ENCODE data around the gene MTHFD1L.

The MTHFD1L gene

DNA sequence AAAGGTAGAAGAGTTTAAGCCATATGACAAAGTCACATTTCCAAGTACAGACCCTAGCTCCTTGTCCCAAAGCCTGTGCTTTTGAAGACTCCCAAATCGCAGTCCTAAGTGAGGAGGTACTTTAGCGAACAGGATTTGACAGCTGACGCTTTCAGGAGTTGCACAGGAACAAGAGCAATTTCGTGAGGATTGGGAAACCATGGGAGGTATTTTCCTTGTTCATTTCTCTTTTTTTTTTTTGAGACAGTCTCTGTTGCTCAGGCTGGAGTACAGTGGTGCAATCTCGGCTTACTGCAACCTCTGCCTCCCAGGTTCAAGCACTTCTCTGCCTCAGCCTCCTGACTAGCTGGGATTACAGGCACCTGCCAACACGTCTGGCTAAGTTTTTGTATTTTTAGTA lies 150.6 kb downstream of the MTHFD1L start:
- TF ChIP-seq CTCF (conservative IDR thresholded peaks at IDR 0.05): no peak
- no peak overlapping the region for H3K27ac ChIP-seq

- H3K27ac ChIP-seq: no peak overlapping the region
- no peak for TF ChIP-seq CTCF (conservative IDR thresholded peaks at IDR 0.05)
Measured at GRCh38 chr6:151018046-151018445, 152.5 kb downstream of the MTHFD1L start.

GRCh38 chr6:151018911-151019782 lies 153.6 kb downstream of the MTHFD1L start:
- no peak for TF ChIP-seq CTCF (conservative IDR thresholded peaks at IDR 0.05)
- H3K27ac ChIP-seq: no peak overlapping the region

GRCh38 chr6:151021896-151022295 lies 156.4 kb downstream of the MTHFD1L start:
- no peak for TF ChIP-seq CTCF (conservative IDR thresholded peaks at IDR 0.05)
- no peak overlapping the region for H3K27ac ChIP-seq

DNA sequence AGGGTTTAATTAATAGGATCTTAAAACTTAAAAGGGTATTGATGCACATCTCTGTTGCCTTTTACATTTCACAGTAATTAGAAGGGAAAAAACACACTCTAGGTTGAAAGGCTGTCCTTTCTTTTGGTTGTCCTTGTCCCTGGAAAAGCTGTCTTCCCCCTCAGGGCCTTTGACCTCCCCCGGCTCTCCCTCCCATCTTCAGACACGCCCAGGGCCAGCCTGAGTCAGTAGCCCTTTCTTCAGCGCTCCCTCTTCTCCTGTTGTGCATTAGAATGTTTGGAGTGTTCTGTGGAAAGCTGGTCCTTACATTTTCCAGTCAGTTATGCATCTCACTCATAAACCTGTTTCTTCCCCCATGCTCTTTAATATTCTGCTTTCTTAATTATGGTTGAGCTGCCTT lies 157.0 kb downstream of the MTHFD1L start:
- no peak for TF ChIP-seq CTCF (conservative IDR thresholded peaks at IDR 0.05)
- no peak overlapping the region for H3K27ac ChIP-seq

- no peak overlapping the region for H3K27ac ChIP-seq
- TF ChIP-seq CTCF (conservative IDR thresholded peaks at IDR 0.05): no peak
Measured at GRCh38 chr6:151023342-151023741, 157.8 kb downstream of the MTHFD1L start.

- TF ChIP-seq CTCF (conservative IDR thresholded peaks at IDR 0.05): no peak
- H3K27ac ChIP-seq: peak overlapping the region; percentile 47
Measured at GRCh38 chr6:151024597-151024996, 159.1 kb downstream of the MTHFD1L start.
